Stomach (tissue), 9 donors: ENCODE results near the gene CACUL1. TPM values are rescaled to one million over a fixed set of nuclear protein-coding genes. Genes with fewer than 3 reads are reported as not detected.

ENCODE experiments used
- DNase-seq, 2 donors: peaks; one replicate each; pipeline versions ENCODE4 v3.0.0 to v3.0.0-alpha.2; 2013 to 2019
- H3K27ac ChIP-seq, 5 donors: fragments of 200-600 bp in 4 of 5; sonication (generic) in 4 of 5; one replicate each; pipeline ENCODE4 v1.5.1; 2013 to 2019; ENCODE audit warnings: mild to moderate bottlenecking in 1 of 5, moderate library complexity in 1 of 5
- H3K27me3 ChIP-seq, 3 donors: fragments of 200-600 bp; sonication (generic); one replicate each; pipeline ENCODE4 v1.5.1; 2017 to 2019; ENCODE audit warnings: mixed run types in 1 of 3
- H3K36me3 ChIP-seq, 4 donors: fragments of 200-600 bp; sonication (generic); 1 replicate in 3 of 4; 2 replicates in 1 of 4; pipeline ENCODE4 v1.5.1; 2016 to 2019
- H3K4me1 ChIP-seq, 4 donors: fragments of 200-600 bp; sonication (generic); one replicate each; pipeline ENCODE4 v1.5.1; 2016 to 2019
- H3K4me3 ChIP-seq, 4 donors: fragments of 200-600 bp; sonication (generic) in 3 of 4; one replicate each; pipeline ENCODE4 v1.5.1; 2016 to 2019; ENCODE audit warnings: mild to moderate bottlenecking in 1 of 4
- H3K9me3 ChIP-seq, 4 donors: fragments of 200-600 bp; sonication (generic); one replicate each; pipeline ENCODE4 v1.5.1; 2016 to 2019
- EP300 ChIP-seq: sonication (generic); formaldehyde crosslinking; IDR thresholded peaks from one replicate; pipeline ENCODE4 v1.6.1; 2017; ENCODE audit warnings: antibody characterized with exemption
- POLR2A ChIP-seq, 4 donors: fragments of 450-650 bp; IDR thresholded peaks; one replicate each; pipeline ENCODE4 v1.6.1; 2016; ENCODE audit warnings: antibody characterized with exemption in 4 of 4, control low read depth in 2 of 4, mild to moderate bottlenecking in 1 of 4, moderate library complexity in 1 of 4
- POLR2AphosphoS5 ChIP-seq, 3 donors: sonication (generic); formaldehyde crosslinking; IDR thresholded peaks; one replicate each; pipeline ENCODE4 v1.6.1; 2016; ENCODE audit warnings: antibody characterized with exemption in 3 of 3
- WGBS, 5 donors: extraction: QIAGEN DNeasy Blood & Tissue Kit in 3 of 5; methylation state at CpG; one replicate each; pipeline versions ENCODE4 v1.1.5 to v1.1.7; 2013 to 2018; 5-methylcytosine and 5-hydroxymethylcytosine counted together
- intact Hi-C: fragments of 100-400 bp; cut with DNase I; formaldehyde crosslinking; loops from one replicate; pipeline ENCODE4 v1.15.1; 2023; ENCODE audit warnings: low total_unique reads
- polyA plus RNA-seq, 3 donors: library from polyadenylated mRNA; stranded (reverse); fragments of 200-250 nt; gene quantifications; one replicate each; pipeline ENCODE4 v1.2.3, GENCODE V29; 2013
- total RNA-seq, 5 donors: library from RNA; depleted of rRNA; stranded (reverse); fragments of >200 nt; gene quantifications; one replicate each; pipeline versions ENCODE4 v1.1.0 to v1.2.3, GENCODE V29; 2014 to 2016
- TF ChIP-seq, protein P1 (sequence below), 7 experiments: fragments of 450-650 bp in 4 of 7; fragments of 200-600 bp in 3 of 7; sonication (generic) in 3 of 7; IDR thresholded peaks; one replicate each; pipeline ENCODE4 v1.5.1; 2016 to 2019; ENCODE audit warnings: antibody characterized with exemption in 7 of 7, control low read depth in 2 of 7, mild to moderate bottlenecking in 1 of 7
- donor health status: healthy with polysubstance abuse.
- donor health status: Bipolar disorder and iron deficiency.
- donor health status: healthy.

CACUL1 gene
- total and polyA plus RNA-seq, 8 donors, result 5.1 to 76.9 (median 18.5) TPM

DNA sequence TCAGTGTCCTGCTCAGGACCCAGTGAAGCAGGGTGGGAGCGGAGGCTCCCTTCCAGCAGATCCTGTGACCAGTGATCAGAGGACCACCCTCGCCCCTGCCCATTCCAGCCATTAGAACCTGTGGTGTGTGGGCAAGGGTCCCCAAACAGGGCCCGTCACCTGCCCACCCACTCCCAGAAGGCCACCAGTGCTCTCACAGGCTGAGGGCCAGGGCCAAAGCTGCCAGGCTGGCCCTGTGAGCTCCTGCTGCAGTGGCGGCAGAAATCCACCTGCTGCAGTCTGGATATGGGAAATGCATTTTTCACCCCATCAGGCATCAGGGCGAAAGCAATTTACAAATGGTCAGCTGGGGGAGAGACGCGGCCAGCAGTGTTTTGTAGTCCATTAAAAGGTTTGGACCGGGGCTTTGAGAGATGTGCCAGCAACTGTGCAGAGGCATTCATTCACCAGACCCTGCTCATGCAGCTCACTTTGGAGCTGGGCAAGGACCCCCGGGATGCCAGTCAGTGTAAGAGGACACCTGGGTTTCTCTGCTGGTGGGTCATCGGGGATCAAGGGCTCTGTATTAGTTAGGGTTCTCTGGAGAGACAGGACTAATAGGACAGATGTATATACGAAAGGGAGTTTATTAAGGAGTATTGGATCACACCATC, 84.2 kb downstream of the CACUL1 start:
- Histone ChIP-seq H3K9me3 (no peaks in the 10 kb centered on the region), H3K36me3 (peaks cover 0 to 24% (median 23%) of the 10 kb centered on the region in 4 donors), H3K4me3 (no peak overlapping the region), H3K27me3 (no peaks in the 10 kb centered on the region), H3K27ac (peak overlapping the region in 1 of 5 donors; percentile 27), H3K4me1 (peaks cover 4 to 33% (median 22%) of the 10 kb centered on the region in 4 donors)
- WGBS, 5 donors, result 86 to 92% (median 88%) methylated on average over 9 to 11 of the region's 11 CpGs
- TF ChIP-seq POLR2A (IDR thresholded peaks at IDR 0.05) (no peak), EP300 (no peak), POLR2AphosphoS5 (IDR thresholded peaks at IDR 0.05) (no peak)
- TF ChIP-seq, protein P1, sequence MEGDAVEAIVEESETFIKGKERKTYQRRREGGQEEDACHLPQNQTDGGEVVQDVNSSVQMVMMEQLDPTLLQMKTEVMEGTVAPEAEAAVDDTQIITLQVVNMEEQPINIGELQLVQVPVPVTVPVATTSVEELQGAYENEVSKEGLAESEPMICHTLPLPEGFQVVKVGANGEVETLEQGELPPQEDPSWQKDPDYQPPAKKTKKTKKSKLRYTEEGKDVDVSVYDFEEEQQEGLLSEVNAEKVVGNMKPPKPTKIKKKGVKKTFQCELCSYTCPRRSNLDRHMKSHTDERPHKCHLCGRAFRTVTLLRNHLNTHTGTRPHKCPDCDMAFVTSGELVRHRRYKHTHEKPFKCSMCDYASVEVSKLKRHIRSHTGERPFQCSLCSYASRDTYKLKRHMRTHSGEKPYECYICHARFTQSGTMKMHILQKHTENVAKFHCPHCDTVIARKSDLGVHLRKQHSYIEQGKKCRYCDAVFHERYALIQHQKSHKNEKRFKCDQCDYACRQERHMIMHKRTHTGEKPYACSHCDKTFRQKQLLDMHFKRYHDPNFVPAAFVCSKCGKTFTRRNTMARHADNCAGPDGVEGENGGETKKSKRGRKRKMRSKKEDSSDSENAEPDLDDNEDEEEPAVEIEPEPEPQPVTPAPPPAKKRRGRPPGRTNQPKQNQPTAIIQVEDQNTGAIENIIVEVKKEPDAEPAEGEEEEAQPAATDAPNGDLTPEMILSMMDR (IDR thresholded peaks at IDR 0.05), result no peak
- intact Hi-C loops, result no loop called here
- DNase-seq, result no peak

DNA sequence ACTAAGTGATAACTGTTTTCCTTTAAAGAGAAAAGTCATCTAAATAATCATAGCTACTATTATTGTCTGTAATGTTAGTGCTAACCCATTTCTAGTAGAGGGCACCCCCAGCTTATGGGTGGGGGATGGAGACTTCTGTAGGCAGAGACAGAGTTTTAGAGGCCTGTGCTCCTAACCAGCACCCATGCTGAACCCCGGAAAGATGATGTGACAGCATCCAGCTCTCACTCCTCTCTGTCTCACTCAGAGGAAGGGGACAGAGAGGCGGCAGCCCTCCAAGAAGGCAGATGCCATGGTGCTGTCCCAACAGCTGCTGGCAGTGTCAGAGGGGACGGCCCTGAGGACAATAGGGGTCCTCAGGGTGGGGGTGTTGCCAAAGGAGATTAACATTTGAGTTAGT, 84.9 kb downstream of the CACUL1 start:
- Histone ChIP-seq H3K36me3 (peaks cover 0 to 21% (median 16%) of the 10 kb centered on the region in 4 donors), H3K4me1 (peaks cover 4 to 33% (median 22%) of the 10 kb centered on the region in 4 donors), H3K4me3 (no peak overlapping the region), H3K9me3 (no peaks in the 10 kb centered on the region), H3K27ac (peak overlapping the region in 1 of 5 donors; percentile 27), H3K27me3 (no peaks in the 10 kb centered on the region)
- intact Hi-C loops, result no loop called here
- TF ChIP-seq EP300 (no peak), POLR2AphosphoS5 (IDR thresholded peaks at IDR 0.05) (no peak), POLR2A (IDR thresholded peaks at IDR 0.05) (no peak)
- TF ChIP-seq, protein P1 (IDR thresholded peaks at IDR 0.05), result no peak
- DNase-seq, result no peak
- WGBS, 5 donors, result 62 to 77% (median 69%) methylated on average over 3 of the region's 3 CpGs

DNA sequence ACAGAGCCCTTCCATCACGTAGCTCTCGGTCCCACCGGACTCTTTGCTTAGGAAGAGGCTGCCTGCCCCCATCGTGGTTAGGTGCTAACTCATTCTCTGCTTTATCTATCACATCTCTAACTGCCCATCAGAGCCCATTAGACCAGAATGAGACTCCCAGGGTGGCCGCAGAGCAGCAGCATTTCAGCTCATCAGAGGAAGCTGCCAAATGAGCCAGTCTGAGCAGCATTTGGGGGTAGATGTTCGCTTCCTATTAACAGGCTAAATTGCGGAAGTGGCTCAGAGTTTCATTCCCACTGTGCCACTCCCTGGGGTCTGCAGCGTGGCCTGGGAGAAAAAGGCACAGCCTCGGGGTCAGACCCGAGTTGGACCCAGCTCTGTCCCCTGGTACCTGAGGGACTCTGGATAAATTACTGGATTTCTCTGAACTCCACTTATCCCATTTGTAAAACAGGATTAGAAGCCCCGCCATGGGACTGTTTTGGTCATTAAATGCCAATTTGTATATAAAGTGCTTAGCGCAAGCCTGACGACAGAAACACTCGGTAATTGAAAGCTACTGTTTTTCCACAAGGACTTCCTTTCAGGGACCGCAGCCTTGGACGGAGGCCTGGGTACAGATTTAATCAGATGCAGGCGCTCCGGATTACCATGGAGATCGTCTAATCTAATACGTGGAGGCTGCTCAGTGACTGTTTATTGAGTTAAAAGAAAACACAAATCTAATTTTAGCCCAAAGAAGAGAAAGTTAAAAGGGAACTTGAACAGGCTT, 85.6 kb downstream of the CACUL1 start:
- H3K36me3 ChIP-seq, result peaks cover 0 to 15% (median 11%) of the 10 kb centered on the region in 4 donors
- intact Hi-C loops, result no loop called here
- peak overlapping the region in 2 of 5 donors; percentile 27 to 43 for H3K27ac ChIP-seq
- H3K4me1 ChIP-seq, result peaks cover 4 to 33% (median 22%) of the 10 kb centered on the region in 4 donors
- TF ChIP-seq POLR2AphosphoS5 (IDR thresholded peaks at IDR 0.05), result no peak
- no peak for TF ChIP-seq EP300
- no peak for TF ChIP-seq POLR2A (IDR thresholded peaks at IDR 0.05)
- no peaks in the 10 kb centered on the region for H3K9me3 ChIP-seq
- peak in 1 of 2 donors; percentile 81 for DNase-seq
- H3K4me3 ChIP-seq, result no peak overlapping the region
- H3K27me3 ChIP-seq, result no peaks in the 10 kb centered on the region
- WGBS, 5 donors, result 22 to 33% (median 23%) methylated on average over 20 of the region's 20 CpGs

DNA sequence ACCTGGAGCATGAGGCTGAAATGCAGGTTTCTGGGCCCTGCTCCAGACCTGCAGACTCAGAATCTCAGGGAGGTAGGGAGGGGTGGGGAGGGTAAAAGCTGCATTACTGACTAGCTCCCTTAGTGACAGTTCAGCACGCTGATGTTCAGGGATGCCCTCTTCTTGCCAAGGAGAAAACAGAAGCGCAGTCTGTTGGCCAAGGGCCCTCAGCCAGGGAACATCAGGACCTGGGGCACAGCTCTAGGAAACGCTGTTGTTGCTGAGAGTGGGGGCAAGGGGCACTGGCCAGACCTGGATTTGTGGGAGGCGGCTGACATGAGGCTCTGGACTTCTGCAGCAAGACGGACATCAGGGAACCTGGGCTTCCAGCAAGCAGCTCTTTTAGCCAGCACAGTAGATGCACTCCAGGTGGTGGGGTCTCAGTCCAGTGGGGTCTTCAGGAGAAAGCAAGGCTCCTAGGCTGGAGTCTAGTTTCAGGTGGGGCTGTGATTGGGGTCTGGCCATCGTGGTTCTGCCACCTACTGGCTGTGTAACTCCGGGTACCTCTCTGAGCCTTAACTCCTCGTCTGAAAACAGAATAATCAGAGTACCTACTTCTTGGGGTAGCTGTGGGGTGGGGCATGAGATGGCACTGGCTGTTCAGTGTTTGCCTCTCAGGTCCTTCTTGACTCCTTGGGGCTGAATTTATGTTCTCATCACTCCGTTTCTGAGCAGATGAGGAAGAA, 86.4 kb downstream of the CACUL1 start:
- DNase-seq, result no peak
- Histone ChIP-seq H3K9me3 (no peaks in the 10 kb centered on the region), H3K4me1 (peaks cover 4 to 33% (median 22%) of the 10 kb centered on the region in 4 donors), H3K27ac (peak overlapping the region in 1 of 5 donors; percentile 27), H3K27me3 (no peaks in the 10 kb centered on the region), H3K36me3 (peaks cover 0 to 7% (median 3%) of the 10 kb centered on the region in 4 donors), H3K4me3 (no peak overlapping the region)
- TF ChIP-seq, protein P1 (IDR thresholded peaks at IDR 0.05), result no peak
- TF ChIP-seq POLR2A (IDR thresholded peaks at IDR 0.05), result no peak
- no peak for TF ChIP-seq POLR2AphosphoS5 (IDR thresholded peaks at IDR 0.05)
- TF ChIP-seq EP300, result no peak
- intact Hi-C loops, result no loop called here
- 48 to 70% (median 61%) methylated on average over 7 to 9 of the region's 9 CpGs for WGBS, 5 donors
